Hippocampal formation (tissue), 2 donors: ENCODE measurements around the gene UBE2L6.

Experiments used
- DNase-seq, 2 donors: peaks; one replicate each; lab custom pipeline; 2025; lab: John Stamatoyannopoulos, UW

The UBE2L6 gene

GRCh38 chr11:57530215-57530595 lies 37.3 kb downstream of the UBE2L6 start:
- no peak for DNase-seq

DNA sequence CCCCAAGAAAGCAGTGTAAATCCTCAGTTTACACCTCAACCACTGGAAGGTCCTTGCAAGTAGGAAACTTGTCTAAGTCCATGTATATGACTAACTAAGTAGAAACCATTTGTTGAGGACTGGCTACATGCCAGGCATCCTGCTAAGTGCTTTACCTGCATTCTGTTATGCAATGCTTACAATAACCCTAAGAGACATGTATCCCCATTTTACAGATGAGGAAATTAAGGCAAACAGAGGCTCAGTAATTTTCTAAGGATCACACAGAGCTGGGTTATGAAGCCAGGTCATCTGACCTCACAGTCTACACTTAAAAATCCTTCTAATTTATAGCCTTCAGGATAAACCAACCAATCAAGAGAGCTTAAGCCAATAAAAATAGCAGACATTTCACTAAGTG lies 38.5 kb downstream of the UBE2L6 start:
- DNase-seq: no peak

DNA sequence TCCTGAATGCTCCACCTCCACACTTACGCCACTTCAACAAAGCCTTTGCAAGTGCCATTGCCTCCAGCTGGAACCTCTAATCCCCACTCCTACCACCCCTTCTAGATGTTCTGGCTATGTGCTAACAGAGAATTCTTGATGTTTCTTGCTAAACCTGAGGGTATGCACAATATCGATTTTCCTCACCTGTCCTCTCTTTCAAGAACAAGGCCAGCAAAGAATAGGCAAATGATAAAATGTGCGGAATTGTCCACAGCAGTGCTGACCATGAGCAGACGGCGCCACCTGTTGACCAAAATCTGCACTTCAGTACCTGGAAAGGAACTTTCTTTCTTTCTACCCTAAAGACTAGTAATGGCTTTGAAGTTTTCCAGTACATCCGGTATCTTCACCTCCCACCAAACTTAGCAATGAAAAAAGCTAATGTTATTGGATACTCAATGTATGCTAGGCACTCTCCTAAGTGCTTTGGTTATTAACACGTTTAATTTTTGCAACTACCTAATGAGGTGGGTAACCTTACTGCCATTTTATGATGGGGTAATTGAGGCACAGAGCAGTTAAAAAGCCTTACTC lies 40.3 kb downstream of the UBE2L6 start:
- DNase-seq: peak; percentile 43 to 67

- DNase-seq: no peak
Measured at GRCh38 chr11:57523419-57523818, 44.1 kb downstream of the UBE2L6 start.

GRCh38 chr11:57521116-57521515 lies 46.4 kb downstream of the UBE2L6 start:
- DNase-seq: no peak

DNA sequence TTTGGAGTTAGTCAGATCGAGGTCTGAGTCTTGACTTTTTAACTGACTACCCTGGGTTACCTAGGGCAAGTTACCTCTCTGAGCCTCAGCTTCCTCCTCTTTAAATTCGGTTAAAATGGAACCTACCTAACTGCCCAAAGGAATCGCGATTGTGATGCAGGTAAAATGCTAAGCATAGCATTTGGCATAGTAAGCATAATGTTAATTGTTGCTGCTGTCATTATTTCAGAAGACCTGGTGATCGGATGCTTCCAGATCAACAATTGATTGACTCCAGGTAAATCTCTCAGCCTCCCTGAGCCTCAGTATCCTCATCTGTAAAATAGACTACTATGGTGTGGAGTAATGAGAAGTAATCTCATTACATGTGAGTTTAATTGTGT lies 51.4 kb downstream of the UBE2L6 start:
- DNase-seq: no peak

GRCh38 chr11:57515332-57516060 lies 52.0 kb downstream of the UBE2L6 start, which contains the start of gene SLC43A1:
TSS of gene SLC43A1 (minus strand) at chr11:57515702. CDS start at chr11:57514111, 1,591 bp downstream.
- DNase-seq: no peak

GRCh38 chr11:57514538-57515331 lies 52.7 kb downstream of the UBE2L6 start:
- no peak for DNase-seq

- DNase-seq: no peak
Measured at GRCh38 chr11:57513911-57514537, 53.4 kb downstream of the UBE2L6 start.

GRCh38 chr11:57513452-57513795 lies 54.0 kb downstream of the UBE2L6 start:
- DNase-seq: no peak

GRCh38 chr11:57512646-57513451 lies 54.6 kb downstream of the UBE2L6 start:
- DNase-seq: no peak

GRCh38 chr11:57511741-57512430 lies 55.6 kb downstream of the UBE2L6 start:
- no peak for DNase-seq

GRCh38 chr11:57508341-57509170 lies 58.9 kb downstream of the UBE2L6 start:
- DNase-seq: no peak

DNA sequence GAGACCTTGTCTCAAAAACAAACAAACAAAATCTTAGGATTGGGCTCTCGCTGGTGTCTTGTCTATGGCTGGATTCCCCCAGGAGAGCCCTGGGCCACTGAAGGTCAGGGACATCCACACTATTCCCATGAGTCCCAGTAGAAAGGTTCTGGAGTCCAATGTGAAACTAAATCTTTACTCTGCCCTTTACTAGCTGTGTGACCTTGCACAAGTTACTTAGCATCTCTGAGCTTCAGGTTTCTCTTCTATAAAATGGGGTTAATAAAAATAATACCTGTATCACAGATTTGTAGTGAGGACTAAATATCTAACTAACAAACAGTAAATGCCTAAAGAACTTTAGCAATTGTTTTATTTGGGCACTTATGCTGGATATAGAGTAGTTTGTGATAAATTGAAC lies 61.0 kb downstream of the UBE2L6 start:
- DNase-seq: no peak

DNA sequence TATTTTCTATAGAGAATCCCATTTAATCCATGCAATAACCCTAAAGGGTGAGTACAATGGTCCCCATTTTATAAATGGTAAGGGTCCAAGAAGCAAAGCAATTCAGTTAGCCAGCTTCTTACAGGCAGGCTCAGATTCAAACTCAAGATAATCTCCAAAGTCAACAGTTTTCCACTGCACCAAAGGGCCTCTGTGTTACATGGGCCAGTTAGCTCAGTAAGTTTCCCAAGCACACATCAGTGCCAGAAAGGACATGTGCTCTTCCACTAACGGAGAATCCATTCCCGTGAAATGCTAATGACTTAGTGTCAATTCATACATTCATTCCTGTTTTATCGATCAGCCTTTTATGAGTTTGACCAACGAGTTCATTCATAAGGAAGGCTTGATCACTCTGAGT lies 63.0 kb downstream of the UBE2L6 start:
- DNase-seq: no peak

- no peak for DNase-seq
Measured at GRCh38 chr11:57502870-57503269, 64.6 kb downstream of the UBE2L6 start.

GRCh38 chr11:57502376-57502775 lies 65.1 kb downstream of the UBE2L6 start:
- no peak for DNase-seq

DNA sequence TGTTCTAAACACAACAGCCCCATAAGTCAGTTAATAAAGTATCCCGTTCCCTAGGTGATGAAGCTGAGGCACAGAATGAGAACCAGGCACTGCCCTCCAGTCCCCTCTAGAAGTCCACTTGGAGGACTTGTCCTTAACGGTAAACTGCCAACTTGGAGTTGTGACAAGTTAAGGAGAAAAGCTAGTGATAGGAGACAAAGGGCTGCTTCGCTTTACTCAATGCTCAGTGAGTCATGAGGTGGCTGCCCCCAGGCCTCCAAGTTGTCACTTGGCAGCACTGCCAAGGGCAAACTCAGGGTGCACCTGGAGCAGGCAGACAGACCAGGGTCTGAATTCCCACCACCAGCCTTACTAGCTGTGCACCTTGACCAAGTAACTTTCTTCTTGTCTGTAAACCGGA lies 65.5 kb downstream of the UBE2L6 start:
- DNase-seq: no peak
